ENCODE results near the gene HNF4A. TPM values are rescaled to one million over a fixed set of nuclear protein-coding genes. Genes with fewer than 3 reads are reported as not detected.
"Not testable (repeated sequence)": the region's sequence is repeated elsewhere in the genome, so short reads cannot be mapped to it uniquely, and the experiment has no call there.

Gene HNF4A
- total RNA-seq = 74.4 TPM

DNA sequence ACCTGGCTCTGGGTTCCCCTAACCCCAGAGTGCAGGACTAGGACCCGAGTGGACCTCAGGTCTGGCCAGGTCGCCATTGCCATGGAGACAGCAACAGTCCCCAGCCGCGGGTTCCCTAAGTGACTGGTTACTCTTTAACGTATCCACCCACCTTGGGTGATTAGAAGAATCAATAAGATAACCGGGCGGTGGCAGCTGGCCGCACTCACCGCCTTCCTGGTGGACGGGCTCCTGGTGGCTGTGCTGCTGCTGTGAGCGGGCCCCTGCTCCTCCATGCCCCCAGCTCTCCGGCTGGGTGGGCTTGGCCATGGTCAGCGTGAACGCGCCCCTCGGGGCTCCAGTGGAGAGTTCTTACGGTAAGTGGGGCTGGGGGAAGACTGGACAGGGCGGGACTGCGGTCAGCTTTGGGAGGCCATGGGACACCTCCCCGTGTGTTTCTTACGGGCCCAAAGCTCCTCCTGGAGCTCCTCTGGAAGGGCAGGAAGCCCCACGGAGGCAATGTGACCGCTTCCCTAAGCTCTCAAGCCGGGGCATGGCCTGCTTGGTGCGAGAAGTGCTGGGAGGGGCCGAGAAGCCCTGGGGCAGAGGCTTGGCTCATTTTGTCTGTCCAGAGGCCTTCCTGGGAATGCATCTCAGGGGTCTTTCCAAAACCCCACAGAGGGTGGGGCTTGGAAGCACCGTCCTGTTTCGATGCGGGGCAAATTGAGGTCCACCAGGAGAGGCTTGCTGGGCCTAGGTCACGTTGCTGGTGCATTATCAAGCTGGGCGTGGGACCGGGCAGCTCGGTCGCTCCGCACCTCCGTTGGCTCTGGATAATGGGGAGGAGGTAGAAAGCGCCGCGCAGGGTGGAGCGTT is at the start of gene HNF4A:
Gene HNF4A (plus strand): TSS at position 202 of the 855 bp plus-strand sequence. CDS start 106 bp downstream, at position 308.
- peak; percentile 69 for DNase-seq (ENCODE audit: low spot score)

DNA sequence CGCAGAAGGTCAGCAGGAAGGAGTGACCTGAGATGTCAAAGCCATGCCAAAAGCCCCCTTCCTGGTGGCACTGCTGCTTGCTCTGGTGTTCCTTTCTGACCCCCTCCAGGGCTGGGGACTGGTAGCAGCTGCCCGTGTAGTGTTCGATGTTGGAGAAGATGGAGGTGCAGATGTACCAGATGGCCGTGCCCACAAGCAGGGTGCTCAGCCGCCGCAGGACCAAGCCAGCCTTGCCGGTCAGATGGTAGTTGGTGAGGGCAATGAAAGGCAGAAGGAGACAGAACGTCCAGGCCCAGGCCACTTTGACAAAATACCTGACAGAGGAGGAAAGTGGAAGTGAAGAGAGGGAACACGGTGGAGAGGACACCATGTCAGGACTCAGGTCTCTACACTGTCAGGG is 48.6 kb upstream of the HNF4A start:
- DNase-seq (ENCODE audit: low spot score) = no peak

DNA sequence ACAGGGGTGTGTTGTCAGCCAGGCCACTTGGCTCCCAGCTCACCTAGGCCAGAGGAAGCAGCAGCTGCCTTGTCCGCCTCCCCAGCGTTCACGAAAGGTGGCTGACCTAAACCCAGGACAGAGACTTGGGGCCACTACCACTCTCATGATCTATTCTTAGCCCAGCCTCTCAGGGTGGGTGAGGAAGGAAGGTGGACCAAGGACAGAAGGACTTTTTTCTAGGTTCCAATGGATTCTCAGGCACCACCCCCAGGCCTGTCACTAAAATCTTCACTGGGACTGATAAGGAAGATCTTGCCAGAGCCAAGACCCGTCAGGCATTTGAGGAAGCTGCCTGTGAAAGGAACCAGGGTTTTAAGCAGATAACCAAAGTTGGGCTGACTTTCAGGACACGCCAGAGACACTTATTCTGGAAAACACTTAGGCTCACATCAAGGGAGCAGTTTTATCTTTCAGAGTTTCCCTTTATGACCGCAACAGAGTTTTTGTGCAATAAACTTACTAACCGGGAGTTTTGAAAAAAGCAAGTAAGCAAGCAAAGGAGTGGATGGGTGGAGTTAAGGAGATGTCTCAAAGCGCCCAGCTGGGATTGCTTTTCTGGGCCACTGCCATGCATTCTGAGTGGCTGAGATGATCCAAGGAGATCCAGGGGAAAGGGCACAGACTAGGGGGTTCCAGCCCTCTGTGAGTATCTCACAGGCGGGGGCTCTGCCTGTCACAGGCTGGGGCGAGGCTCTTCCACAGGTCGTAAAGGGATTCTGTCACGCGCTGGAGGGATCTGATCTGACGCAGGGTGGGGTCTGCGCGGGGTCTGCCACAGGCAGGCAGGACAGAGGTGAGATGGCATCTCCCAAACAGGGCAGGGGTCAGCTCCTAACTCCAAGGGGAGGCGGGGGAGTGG is 45.5 kb upstream of the HNF4A start:
- no peak for DNase-seq (ENCODE audit: low spot score)

DNA sequence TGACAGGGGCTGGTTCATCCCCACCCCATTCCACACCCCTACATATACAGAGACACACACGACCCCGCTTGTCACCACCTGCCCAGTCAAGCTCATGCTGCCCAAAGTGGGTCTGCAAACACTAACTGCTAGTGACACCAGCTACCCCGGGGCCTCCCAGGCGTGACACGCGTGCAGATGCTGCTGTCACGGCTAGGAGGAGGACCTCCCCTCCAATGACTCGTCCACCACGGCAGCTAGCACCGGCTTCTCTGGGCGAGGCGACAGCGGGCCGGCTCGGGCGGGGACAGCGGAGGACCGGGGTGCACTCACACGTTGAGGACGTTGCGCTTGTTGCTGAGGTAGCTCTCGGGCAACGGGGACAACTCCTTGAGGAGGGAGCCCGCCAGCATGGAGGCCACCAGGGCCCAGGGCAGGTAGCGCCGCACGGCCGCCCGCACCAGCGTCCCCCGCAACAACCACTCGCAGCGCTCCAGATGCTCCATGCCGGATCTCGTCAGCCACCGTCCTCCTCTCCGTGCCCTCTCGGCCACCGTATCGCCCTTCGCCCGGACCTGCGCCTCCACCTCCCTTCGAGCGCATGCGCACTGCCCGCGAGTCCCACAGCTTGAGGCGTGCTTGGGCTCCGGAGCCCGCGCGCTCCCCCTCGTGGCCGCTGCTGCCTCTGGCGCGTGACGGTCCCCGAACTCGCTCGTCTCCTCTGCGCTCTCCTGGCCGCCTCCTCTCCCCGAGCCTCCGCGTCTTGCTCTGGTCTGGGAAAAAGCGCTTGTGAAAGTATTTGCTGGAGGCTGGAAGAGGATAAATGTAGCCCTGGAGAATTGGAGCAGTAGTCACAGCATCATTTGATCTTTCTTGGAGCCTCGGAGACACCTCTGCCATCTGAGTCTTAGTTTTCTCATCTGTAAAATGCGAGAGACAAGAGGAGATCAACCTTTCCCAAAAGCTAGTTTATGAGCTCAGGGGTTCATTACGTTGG is 44.5 kb upstream of the HNF4A start, which contains the start of gene FITM2:
Gene FITM2 (minus strand): TSS at position 539 of the 976 bp plus-strand sequence. CDS start 54 bp downstream, at position 485.
- DNase-seq (ENCODE audit: low spot score) = peak; percentile 98

DNA sequence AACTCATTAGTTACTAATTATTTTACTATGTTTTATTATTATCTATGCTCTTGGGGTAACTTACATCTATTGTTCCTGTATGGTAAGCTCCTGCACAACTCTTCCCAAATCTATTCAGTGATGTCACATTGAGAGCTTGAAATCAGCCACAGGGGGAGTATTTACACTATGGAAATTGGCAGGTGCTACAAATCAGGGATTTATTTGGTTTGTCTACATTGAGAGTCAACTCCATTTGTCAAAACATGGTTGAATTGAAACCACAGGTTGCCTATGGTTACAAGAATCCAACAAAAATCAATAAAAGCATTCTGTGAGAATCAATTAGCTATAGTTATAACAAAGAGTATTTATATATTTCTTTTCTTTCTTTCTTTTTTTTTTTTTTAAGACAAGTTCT is 40.6 kb upstream of the HNF4A start:
- DNase-seq (ENCODE audit: low spot score) = no peak

DNA sequence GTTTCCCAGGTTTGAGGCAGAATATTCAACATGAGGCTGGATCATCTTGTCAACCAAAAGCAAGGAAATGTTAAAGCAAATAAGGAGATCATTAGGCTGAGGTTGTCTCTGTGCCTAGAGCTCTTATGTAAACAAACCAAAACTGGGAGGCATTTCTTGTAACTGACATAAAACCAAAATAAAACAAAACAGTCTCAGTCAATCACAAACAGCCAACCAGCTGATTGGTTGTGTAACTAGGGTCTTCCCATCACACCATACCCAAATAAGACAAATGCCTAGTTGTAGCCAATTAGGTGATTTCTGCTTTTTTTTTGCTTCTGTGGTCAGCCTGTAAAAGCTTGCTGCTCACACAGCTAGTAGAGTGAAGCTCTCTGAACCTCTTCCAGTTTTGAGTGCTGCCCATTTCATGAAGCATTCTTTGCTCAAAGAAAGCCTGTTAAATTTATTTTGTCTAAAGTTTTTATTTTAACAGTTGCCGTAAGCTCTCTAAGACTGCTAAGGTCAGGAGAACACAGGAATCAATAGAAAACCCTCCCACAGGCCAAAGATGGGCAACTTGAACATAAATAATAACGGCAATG is 35.6 kb upstream of the HNF4A start:
- DNase-seq (ENCODE audit: low spot score) = no peak

DNA sequence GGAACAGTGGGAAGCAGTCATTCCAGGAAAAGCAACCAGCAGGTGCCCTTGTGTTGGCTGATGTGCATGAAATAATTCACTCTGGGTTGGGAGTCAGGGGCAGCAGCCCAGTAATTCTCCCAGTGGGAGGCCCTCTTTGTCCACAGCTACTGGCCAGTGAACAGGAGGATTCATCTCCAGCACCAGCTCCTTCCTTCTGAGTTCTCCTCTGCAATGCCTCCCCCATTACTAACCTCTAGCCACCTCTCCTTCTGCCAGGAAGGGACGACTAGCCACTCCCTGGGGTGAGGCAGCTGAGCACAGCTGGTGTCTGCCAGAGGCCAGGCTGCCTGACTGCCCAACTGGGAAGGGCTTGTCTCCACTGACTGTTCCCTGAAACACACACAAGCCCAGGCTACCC is 31.2 kb upstream of the HNF4A start:
- DNase-seq (ENCODE audit: low spot score) = peak; percentile 13

DNA sequence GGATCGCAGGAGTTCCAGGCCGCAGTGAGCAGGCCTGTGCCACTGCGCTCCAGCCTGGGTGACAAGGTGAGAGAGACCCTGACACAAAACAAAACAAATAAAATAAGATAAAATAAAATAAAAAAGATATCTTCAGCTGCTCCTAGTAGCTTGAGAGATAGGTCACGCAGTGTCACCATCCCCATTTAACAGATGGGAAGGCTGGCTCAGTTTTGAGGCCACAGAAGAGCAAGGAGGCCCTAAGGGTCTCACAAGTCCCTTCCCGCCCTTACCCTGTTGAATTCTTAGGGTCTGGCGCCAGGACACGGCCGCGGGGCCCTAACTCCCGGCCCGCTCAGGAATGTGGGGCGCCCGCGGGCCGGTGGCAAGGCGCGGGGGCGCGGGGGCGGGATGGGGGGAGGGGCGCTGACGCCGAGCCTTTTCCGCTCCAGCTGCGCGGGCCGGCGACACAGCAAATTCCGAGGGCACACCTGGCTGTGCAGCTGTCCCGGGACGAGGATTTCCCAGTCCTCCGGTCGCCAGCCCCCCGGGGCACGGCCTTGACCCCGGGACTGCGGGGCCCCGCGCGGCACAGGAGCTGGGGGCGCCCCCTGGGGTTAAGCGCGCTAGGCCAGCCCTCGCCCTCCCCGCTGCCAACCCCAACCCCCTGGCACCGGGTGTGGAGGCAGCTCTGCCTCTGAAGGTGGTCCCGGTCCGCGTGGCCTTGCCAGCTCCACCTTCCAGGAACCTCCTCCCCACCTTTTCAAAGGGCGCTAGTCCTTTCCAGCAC is 28.9 kb upstream of the HNF4A start:
- DNase-seq (ENCODE audit: low spot score) = no peak

DNA sequence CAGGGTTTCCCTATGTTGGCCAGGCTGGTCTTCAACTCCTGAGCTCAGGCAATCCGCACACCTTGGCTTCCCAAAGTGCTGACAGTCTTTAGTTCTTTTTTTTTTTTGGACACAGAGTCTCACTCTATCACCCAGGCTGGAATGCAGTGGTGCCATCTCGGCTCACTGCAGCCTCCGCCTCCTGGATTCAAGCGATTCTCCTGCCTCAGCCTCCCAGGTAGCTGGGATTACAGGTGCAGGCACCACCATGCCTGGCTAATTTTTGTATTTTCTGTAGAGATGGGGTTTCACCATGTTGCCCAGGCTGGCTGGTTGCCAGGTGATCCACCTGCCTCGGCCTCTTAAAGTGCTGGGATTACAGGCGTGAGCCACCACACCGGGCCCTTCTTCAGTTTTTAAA is 27.8 kb upstream of the HNF4A start:
- DNase-seq (ENCODE audit: low spot score) = not testable (repeated sequence)

DNA sequence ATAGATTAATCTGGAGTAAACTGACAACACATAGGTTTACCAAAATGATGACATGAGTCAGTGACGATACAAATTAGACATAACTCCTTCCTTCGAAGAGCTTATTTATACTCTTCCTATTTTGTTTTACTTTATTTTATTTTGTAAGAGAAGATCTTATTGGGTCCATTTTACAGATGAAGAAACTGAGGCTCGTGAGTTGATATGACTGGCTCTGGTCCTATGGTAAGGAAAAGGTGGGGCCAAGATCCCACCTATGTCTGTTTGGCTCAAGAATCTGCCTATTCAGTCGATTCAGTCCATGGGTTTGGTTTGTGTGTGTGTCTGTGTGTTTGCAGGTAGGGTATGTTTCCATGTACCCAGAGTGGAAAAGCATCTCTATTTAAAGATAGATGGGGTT is 27.1 kb upstream of the HNF4A start:
- no peak for DNase-seq (ENCODE audit: low spot score)

DNA sequence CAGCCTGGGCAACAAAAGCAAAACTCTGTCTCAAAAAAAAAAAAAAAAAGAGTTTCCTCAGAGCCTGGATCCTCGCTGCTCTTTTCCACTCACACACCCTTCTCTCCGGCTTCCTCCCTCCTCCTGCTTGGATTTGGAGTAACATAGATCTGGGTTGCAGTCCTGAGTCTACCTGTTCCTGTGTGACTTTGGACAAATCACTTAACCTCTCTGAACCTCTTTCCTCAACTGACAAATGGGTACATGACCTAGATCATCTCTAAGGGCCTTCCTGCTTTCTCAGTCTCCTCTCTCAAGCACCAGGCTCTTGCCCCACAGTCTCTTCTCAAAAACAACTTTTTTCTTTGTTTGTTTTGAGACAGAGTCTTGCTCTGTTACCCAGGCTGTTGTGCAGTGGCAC is 24.3 kb upstream of the HNF4A start:
- no peak for DNase-seq (ENCODE audit: low spot score)

DNA sequence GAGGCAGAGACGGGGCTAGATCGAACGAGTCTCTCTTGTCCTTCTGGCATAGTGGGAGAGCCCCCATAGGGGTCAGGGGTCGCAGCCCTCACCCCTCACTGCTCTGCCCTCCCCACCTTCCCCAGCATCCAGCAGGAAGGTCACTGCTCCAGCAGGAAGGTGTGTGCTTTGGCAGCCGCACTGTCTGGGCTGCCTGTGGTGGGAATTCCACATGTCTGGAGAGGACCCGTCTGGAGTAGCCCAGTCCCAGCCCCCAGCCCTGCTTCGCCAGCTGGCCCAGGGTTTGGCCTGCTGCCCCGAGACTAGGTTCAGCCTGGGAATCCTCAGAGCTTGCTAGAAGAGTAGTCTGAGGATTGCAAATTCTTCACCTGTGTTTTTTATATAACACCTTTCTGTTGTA is 21.2 kb upstream of the HNF4A start:
- DNase-seq (ENCODE audit: low spot score) = no peak

DNA sequence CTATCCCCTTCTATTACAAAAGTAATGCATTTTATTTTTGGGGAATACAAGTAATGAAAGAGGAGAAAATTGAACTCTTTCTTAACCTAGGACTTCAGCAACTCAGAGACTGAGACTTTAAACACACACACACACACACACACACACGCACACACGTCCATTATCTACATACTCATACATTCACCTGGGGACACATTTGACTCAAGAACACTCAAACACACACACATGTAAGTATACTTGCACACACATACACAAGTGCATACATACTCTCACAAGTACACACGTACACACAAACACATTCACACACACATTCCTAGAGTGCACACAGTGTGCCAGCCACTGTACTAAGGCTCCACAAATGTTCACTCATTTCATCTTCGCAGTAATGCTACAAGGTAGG is 20.8 kb upstream of the HNF4A start:
- DNase-seq (ENCODE audit: low spot score) = no peak

DNA sequence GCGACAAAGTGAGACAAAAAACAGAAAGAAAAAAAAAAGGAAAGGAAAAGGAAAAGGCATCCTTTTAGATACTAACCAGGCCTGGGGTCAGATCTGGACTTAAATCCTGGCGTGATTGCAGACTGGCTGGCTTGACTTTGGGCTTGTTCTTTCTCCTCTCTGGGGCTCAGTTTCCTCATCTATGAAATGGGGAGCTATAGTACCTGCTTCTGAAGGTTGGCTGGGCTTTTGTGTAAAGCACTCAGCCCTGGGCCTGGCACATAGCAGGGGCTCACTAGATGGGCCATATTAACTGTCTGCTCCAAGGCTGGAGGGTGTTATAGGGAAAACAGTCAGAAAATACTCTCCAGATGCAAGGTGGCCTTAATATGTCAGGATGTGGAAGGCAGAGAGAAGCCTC is 19.8 kb upstream of the HNF4A start:
- DNase-seq (ENCODE audit: low spot score) = no peak

DNA sequence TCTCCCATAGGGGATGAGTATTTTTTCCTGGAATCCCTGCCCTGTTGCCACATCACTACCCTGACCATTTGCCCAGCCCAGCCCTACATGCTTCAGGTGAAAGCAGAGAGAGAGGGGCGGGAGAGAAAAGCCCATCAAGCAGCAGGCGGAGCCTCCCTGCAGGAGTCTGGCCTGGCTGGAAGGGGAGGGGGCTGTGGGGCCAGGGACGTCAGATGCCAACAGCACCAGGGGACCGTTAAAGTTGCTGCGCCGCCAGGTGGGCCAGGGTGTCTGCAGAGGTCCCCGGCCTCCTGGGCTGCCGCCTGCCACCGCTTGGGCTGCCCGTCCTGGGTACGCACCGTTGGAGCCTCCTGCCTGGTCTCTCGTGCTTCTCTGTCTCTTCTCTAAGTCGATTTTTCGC is 19.4 kb upstream of the HNF4A start:
- no peak for DNase-seq (ENCODE audit: low spot score)

DNA sequence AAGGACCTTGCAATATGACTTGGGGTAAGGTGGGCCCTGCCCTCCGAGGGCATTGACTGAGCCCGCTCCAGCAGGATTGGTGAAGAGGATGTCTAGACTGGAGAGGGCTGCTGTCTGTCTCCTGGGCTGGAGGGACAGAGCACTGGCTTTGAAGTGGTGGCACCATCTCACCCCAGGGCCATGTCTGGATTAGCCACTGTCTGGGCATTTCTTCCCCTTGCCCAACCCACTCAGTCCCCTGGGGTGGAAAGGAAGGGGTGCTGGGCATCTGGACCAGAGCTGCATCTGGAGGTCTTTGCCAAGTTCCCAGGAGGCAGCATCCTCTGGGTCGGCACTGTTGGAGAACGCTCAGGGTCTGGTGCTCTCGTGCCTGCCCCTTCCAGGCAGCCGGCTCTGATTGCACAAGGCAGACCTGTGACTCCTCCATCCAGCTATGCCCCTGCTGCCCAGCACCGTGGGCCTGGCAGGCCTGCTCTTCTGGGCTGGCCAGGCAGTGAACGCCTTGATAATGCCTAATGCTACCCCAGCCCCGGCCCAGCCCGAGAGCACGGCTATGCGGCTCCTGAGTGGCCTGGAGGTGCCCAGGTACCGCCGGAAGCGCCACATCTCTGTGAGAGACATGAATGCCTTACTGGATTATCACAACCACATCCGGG is 18.6 kb upstream of the HNF4A start, which contains the start of gene R3HDML:
Gene R3HDML (plus strand): TSS at position 319 of the 656 bp plus-strand sequence. CDS start 115 bp downstream, at position 434.
- no peak for DNase-seq (ENCODE audit: low spot score)

DNA sequence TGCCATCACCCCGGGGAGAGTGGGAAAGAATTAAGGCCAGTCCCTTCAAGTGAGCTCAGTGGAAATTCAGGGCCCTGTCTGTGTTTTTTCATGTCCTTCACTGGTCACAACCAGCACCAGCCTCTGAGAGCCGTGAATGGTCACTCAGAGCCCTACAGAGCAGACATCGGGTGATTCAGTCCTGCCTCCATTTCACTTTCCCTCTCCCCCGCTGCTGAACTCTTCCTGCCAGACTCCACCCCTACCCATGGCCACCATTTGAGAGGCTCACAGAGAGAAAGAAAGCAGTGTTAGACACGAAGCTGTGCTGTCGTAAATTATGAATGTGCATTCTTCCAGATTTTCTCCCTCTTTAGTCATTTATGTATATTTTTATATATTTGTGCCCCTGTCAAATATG is 13.3 kb upstream of the HNF4A start:
- DNase-seq (ENCODE audit: low spot score) = no peak

DNA sequence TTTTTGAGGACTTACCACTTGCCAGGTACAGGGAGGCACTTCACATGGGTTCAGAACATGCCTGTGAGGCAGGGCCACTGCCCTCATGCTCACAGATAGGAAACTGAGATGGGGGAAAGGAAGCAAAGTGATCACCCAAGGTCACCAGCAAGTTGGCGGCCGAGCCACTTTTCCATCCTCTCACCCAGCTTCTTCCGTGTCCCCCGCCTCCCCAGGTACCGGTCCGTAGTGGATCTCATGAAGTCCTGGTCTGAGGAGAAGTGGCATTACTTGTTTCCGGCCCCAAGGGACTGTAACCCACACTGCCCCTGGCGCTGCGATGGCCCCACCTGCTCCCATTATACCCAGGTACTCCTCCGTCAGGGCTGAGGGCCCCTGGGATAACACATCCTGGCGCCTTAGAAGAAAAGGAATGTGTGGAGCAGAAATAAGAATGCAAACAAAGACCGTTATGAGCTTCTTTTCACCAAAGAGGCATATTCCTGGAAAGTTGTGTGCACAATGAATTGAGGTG is 12.3 kb upstream of the HNF4A start:
- DNase-seq (ENCODE audit: low spot score) = no peak

DNA sequence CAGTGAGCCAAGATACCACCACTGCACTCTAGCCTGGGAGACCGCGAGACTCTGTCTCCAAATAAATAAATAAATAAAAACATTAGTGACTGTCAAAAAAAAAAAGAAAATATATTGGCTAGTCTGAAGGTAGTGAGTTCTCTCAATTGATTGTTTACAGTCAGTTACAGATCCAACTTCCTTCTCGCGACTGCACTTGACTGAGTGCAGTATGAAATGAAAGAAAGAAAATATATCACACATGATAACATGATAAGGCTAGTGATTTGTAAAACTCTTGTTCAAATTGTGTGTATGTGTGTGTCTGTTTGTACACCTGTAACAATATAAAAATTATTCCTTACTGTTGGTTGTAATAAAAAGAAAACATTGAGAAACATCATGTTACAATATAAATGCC is 10.8 kb upstream of the HNF4A start:
- DNase-seq (ENCODE audit: low spot score) = no peak

Data from mucosa of gallbladder (tissue), 1 donor.